Measurements from ENCODE around the gene SSBP4.
"Not testable (repeated sequence)": the region's sequence is repeated elsewhere in the genome, so short reads cannot be mapped to it uniquely, and the experiment has no call there.

SSBP4 gene

GRCh38 chr19:18393836-18394235, 25.4 kb upstream of the SSBP4 start:
- DNase-seq (ENCODE audit: low read depth): no peak

DNA sequence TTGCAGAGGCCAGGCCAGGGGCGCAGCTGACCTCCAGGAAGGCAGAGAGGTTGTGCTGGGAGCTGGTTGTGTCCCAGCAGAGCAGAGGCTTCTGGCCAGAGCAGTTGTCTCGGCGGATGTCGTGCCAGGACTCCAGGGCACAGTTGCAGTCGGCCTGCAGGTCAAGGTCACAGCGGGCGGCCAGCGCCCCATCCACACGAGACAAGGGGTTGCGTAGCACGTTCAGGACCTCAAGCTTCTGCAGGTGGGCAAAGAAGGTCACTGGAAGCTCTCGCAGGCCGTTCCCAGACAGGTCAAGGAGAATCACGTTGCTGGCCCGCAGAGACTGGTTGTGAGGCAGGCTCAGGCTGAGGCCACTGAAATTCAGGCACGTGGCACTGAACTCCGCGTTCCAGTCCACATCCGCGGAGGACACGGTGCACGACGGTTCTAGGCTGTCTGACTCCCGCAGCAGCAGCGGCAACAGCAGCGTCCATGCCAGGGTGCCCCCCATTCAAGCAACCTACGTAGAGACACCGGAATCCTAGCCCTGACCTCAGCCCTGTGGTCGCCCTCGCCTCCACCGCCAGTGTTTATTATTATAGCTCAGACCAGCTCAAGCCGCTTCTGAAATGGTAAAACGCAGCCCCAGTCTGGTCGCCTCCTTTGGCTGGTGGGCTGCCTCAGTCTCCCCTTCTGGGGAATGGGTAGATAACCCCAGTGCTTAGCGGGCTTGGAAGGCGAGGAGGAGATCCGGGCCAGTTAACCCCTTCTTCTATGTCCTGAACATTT, 22.5 kb upstream of the SSBP4 start:
- no peak for DNase-seq (ENCODE audit: low read depth)

GRCh38 chr19:18397242-18398202, 21.7 kb upstream of the SSBP4 start, which contains the start of gene LRRC25:
Gene LRRC25 (minus strand): TSS chr19:18397622. CDS start chr19:18396963, 659 bp downstream.
- no peak for DNase-seq (ENCODE audit: low read depth)

GRCh38 chr19:18399008-18399407, 20.2 kb upstream of the SSBP4 start:
- no peak for DNase-seq (ENCODE audit: low read depth)

- DNase-seq (ENCODE audit: low read depth): no peak
Observed at GRCh38 chr19:18401580-18402112, 17.6 kb upstream of the SSBP4 start.

DNA sequence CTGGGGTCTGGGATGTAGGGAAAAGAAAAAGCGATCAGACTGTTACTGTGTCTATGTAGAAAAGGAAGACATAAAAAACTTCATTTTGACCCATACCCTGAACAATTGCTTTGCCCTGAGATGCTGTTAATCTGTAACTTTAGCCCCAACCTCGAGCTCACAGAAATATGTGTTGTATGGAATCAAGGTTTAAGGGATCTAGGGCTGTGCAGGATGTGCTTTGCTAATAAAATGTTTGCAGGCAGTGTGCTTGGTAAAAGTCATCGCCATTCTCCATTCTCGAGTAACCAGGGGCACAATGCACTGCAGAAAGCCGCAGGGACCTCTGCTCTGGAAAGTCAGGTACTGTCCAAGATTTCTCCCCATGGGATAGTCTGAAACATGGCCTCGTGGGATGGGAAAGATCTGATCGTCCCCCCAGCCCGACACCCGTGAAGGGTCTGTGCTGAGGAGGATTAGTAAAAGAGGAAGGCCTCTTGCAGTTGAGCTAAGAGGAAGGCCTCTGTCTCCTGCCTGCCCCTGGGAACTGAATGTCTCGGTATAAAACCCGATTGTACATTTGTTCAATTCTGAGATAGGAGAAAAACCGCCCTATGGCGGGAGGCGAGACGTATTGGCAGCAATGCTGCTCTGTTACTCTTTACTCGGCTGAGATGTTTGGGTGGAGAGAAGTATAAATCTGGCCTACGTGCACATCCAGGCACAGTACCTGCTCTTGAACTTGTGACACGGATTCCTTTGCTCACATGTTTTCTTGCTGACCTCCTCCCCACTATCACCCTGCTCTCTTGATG, 16.5 kb upstream of the SSBP4 start:
- DNase-seq (ENCODE audit: low read depth): not testable (repeated sequence)

- DNase-seq (ENCODE audit: low read depth): not testable (repeated sequence)
Observed at GRCh38 chr19:18405754-18406153, 13.4 kb upstream of the SSBP4 start.

DNA sequence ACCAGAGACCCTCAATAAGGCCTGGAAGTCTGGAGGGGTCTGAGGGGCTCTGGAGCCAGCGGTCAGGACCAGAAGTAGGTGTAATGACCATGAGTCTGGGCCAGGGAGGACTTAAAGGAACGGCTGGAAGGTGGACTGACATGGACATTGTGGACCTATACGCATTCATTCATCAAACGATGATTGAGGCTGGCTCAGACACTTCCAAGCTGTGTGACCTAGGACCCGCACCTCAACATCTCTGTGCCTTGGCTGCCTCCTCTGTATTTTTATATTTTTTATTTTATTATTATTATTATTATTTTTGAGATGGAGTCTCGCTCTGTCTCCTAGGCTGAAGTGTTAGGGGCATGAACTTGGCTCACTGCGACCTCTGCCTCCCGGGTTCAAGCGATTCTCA, 12.4 kb upstream of the SSBP4 start:
- no peak for DNase-seq (ENCODE audit: low read depth)

- DNase-seq (ENCODE audit: low read depth): no peak
Observed at GRCh38 chr19:18408053-18408476, 11.1 kb upstream of the SSBP4 start.

GRCh38 chr19:18412610-18413239, 6.5 kb upstream of the SSBP4 start:
- DNase-seq (ENCODE audit: low read depth): no peak

GRCh38 chr19:18414504-18415177, 4.6 kb upstream of the SSBP4 start:
- no peak for DNase-seq (ENCODE audit: low read depth)

DNA sequence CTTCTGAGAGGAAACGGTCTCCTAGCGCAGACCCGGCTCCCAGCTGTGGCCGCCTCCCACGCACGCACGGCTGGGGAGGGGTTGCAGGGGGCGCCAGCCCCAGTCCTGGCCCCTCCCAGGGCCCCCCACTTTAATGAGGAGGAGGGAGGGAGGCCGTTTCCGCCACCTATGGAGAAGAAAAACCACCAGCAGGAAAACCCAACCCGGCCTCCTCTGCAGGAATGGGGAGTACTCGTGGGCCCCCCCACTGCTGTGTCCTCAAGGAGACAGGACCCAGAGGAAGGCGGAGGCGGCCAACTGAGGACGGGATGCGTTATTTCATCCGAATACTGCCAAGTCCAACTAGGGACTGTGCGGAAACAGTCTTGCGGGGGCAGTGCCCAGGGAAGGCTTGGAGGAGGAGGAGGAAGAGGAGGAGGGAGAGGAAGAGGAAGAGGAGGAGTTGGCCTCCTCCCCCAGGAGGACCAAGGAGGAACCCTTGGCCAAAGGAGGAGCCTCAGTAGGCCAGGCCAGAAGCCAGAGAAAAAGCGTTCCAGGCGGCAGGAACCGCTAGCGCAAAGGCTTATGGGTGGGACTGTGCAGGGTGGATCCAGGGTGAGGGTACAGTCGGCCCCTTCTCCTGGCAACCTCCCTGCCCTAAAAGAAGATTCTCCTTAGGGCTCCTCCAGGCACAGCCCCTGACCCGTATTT, 3.9 kb upstream of the SSBP4 start:
- no peak for DNase-seq (ENCODE audit: low read depth)

- no peak for DNase-seq (ENCODE audit: low read depth)
Observed at GRCh38 chr19:18416778-18417249, 2.4 kb upstream of the SSBP4 start.

- DNase-seq (ENCODE audit: low read depth): no peak
Observed at GRCh38 chr19:18417250-18418028, 1.8 kb upstream of the SSBP4 start.

DNA sequence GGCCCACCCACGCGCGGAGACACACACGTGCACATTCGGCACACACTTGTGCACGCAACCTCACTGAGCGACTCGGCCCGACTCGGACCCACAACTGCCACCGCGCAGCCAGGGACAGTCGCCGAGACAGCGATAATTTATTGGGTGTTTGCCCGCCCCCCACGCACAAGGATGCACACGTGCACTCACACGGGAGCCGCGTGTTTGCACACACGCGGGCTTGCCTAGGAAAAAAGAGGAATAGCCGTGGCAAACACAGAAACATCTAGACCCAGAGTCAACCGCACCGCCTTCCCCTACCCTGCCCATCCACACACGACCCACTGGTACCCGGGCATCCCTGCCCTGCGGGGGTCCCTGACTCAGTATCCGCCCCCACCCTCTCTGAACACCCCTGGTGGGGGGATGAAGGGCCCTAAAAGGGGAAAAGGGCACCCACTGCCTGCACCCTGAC, 1.1 kb upstream of the SSBP4 start:
- no peak for DNase-seq (ENCODE audit: low read depth)

GRCh38 chr19:18418483-18419194, 559 bp upstream of the SSBP4 start:
- no peak for DNase-seq (ENCODE audit: low read depth)

DNA sequence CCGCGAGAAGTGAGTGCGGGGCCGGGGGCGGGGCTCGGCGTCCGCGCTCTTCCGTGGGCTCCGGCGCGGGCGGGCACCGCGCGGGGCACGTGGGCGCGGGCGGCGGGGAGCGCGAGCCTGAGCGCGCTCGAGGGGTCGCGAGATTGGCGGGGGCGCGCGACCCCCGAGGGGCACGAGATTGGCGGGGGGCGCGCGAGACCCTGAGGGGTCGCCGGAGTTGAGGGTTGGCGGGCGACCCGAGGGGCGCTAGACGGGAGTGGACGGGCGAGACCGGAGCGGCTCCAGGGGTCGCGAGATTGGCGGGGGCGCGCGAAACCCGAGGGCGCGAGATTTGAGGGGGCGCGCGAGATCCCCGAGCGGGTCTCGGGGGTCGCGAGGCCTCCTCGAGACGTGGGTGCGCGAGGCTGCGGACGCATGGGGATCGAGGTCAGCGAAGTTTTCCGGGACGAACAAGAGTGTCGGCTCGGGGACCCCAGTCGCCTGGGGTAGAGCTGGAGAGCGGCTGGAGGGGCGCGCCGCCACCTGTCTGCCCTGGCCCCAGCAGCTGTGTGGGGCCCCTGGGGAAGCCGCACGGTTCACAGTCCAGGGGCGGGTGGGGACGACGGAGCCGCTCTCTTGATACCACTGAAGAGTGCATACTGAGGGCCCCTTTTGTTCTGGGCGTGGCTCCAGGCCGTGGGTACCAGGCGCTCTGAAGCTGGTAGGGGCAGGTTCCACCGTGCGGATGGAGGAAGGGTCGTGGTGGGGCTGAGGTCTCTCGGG, 682 bp downstream of the SSBP4 start:
- no peak for DNase-seq (ENCODE audit: low read depth)

DNA sequence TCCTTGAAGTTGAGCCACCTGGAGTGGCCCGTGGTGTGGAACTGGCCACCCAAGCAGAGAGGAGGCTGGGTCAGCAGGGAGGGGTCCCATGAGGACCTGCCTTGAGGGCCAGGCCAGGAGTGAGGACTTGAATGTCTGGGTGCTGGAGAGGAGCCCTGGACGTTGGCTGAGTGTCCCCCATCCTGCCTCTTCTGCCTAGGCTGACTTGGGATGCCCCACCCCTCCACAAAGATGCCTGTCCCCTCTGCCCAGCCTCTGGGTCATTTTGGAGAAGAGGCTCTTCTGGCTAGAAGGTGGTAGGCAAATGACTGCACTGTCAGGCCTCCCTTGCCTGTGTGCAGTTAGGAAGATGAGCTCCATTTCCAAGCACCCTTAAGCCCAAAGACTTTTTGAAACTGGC, 1.7 kb downstream of the SSBP4 start:
- DNase-seq (ENCODE audit: low read depth): no peak

Measured in activated T-helper 1 cell treated with Interleukin-2 at 50 U/mL for 16 hours (primary cell).